Mesothelial cell of epicardium (in vitro differentiated cells): Measurements from ENCODE around the gene GAL3ST2. TPM values are rescaled to one million over a fixed set of nuclear protein-coding genes. Genes with fewer than 3 reads are reported as not detected.
A peak's percentile ranks its signal among the peaks of the same experiment; 100 is the strongest.
"Not testable (repeated sequence)": the region's sequence is repeated elsewhere in the genome, so short reads cannot be mapped to it uniquely, and the experiment has no call there.

Source experiments
- DNase-seq, 2 experiments: peaks; one replicate each; pipeline ENCODE4 v3.0.0; 2021; ENCODE audit warnings: low spot score in 2 of 2; ENCODE audit not compliant: unreplicated experiment in 2 of 2
- H3K27ac Mint-ChIP-seq: 2 replicates; pipeline ENCODE4 v1.8.0; 2021; ENCODE audit warnings: mixed read lengths
- H3K27me3 Mint-ChIP-seq: 2 replicates; pipeline ENCODE4 v1.8.0; 2021; ENCODE audit warnings: low read depth, mixed read lengths
- H3K36me3 Mint-ChIP-seq: 2 replicates; pipeline ENCODE4 v1.8.0; 2021; ENCODE audit warnings: mixed read lengths
- H3K4me1 Mint-ChIP-seq: 2 replicates; pipeline ENCODE4 v1.8.0; 2021; ENCODE audit warnings: mixed read lengths
- H3K4me3 Mint-ChIP-seq: 2 replicates; pipeline ENCODE4 v1.8.0; 2021; ENCODE audit warnings: mild to moderate bottlenecking, moderate library complexity, mixed read lengths
- H3K9me3 Mint-ChIP-seq: 2 replicates; pipeline ENCODE4 v1.8.0; 2021; ENCODE audit warnings: mixed read lengths
- CTCF ChIP-seq: fragments of 200-600 bp; sonication (generic); IDR thresholded peaks from one replicate; pipeline ENCODE4 v1.5.0; 2021; ENCODE audit warnings: antibody characterized with exemption; ENCODE audit not compliant: unreplicated experiment
- total RNA-seq: library from RNA; stranded (reverse); gene quantifications from 3 replicates; pipeline ENCODE4 v1.2.1, GENCODE V29; 2021

The GAL3ST2 gene
- total RNA-seq, 1 donor from 2014 or later: 1.1 TPM

- Mint-ChIP-seq H3K27ac (no peak overlapping the region), H3K36me3 (peaks cover 2% of the 10 kb centered on the region), H3K4me1 (peaks cover 4% of the 10 kb centered on the region), H3K27me3 (peaks cover 2% of the 10 kb centered on the region), H3K4me3 (no peak overlapping the region), H3K9me3 (peaks cover 23% of the 10 kb centered on the region)
- peak in 1 of 2 experiments; percentile 34 for DNase-seq
- TF ChIP-seq CTCF: no peak
Measured at GRCh38 chr2:241821460-241822263, 45.0 kb downstream of the GAL3ST2 start.

- Mint-ChIP-seq H3K27ac (peak overlapping the region; percentile 18), H3K27me3 (peaks cover 2% of the 10 kb centered on the region), H3K4me1 (peaks cover 4% of the 10 kb centered on the region), H3K4me3 (no peak overlapping the region), H3K36me3 (peaks cover 2% of the 10 kb centered on the region), H3K9me3 (peaks cover 29% of the 10 kb centered on the region)
- DNase-seq: no peak
- no peak for TF ChIP-seq CTCF
Measured at GRCh38 chr2:241822264-241822623, 45.6 kb downstream of the GAL3ST2 start.

GRCh38 chr2:241823531-241824437, 47.2 kb downstream of the GAL3ST2 start:
- H3K9me3 Mint-ChIP-seq: peaks cover 37% of the 10 kb centered on the region
- H3K4me3 Mint-ChIP-seq, H3K27ac Mint-ChIP-seq, DNase-seq, H3K36me3 Mint-ChIP-seq, H3K4me1 Mint-ChIP-seq, H3K27me3 Mint-ChIP-seq: not testable (repeated sequence)

- Mint-ChIP-seq H3K9me3 (peaks cover 53% of the 10 kb centered on the region), H3K4me3 (no peak overlapping the region)
Measured at GRCh38 chr2:241827394-241827793, 50.8 kb downstream of the GAL3ST2 start.

GRCh38 chr2:241833101-241833663, 56.6 kb downstream of the GAL3ST2 start:
- DNase-seq: no peak
- Mint-ChIP-seq H3K27me3 (peaks cover 27% of the 10 kb centered on the region), H3K27ac (peak overlapping the region; percentile 19), H3K36me3 (no peaks in the 10 kb centered on the region), H3K4me3 (no peak overlapping the region), H3K4me1 (peaks cover 16% of the 10 kb centered on the region), H3K9me3 (peaks cover 23% of the 10 kb centered on the region)
- no peak for TF ChIP-seq CTCF

More at GRCh38 chr2:241827394-241827793, 50.8 kb downstream of the GAL3ST2 start:
- TF ChIP-seq CTCF: no peak
- Mint-ChIP-seq H3K27ac (no peak overlapping the region), H3K36me3 (peaks cover 2% of the 10 kb centered on the region), H3K27me3 (peaks cover 4% of the 10 kb centered on the region), H3K4me1 (peaks cover 1% of the 10 kb centered on the region)
- DNase-seq: no peak

- peaks cover 16% of the 10 kb centered on the region for H3K4me1 Mint-ChIP-seq
- not testable (repeated sequence) for H3K4me3 Mint-ChIP-seq, H3K36me3 Mint-ChIP-seq, DNase-seq
- peaks cover 21% of the 10 kb centered on the region for H3K9me3 Mint-ChIP-seq
- H3K27ac Mint-ChIP-seq: peak overlapping the region; percentile 19
- peaks cover 33% of the 10 kb centered on the region for H3K27me3 Mint-ChIP-seq
Measured at GRCh38 chr2:241833756-241834526, 57.3 kb downstream of the GAL3ST2 start.
